Hematopoietic multipotent progenitor cell treated with erythropoietin and hydrocortisone succinate and interleukin-3 and kit ligand, for 4 days (in vitro differentiated cells): Measurements from ENCODE around the gene SLAIN2.

Experiments
- DNase-seq: peaks from one replicate; pipeline ENCODE4 v3.0.0-alpha.2; 2015

Gene SLAIN2

GRCh38 chr4:48334900-48335384 is 6.4 kb upstream of the SLAIN2 start:
- DNase-seq, result no peak

GRCh38 chr4:48336146-48336870 is 5.0 kb upstream of the SLAIN2 start:
- DNase-seq, result no peak

GRCh38 chr4:48337731-48338130 is 3.6 kb upstream of the SLAIN2 start:
- DNase-seq, result no peak

- no peak for DNase-seq
These were observed 1.7 kb upstream of the SLAIN2 start for GRCh38 chr4:48339642-48340041.

- DNase-seq, result peak; percentile 73
These were observed 909 bp upstream of the SLAIN2 start for GRCh38 chr4:48340276-48340964.

- peak; percentile 79 for DNase-seq
These were observed 662 bp downstream of the SLAIN2 start for GRCh38 chr4:48341776-48342605.

GRCh38 chr4:48342606-48342880 is 1.2 kb downstream of the SLAIN2 start:
- DNase-seq, result peak; percentile 57

- peak; percentile 34 for DNase-seq
These were observed 1.7 kb downstream of the SLAIN2 start for GRCh38 chr4:48343035-48343434.

GRCh38 chr4:48343551-48343950 is 2.2 kb downstream of the SLAIN2 start:
- DNase-seq, result no peak

GRCh38 chr4:48345542-48345941 is 4.2 kb downstream of the SLAIN2 start:
- DNase-seq, result no peak

GRCh38 chr4:48346594-48346993 is 5.3 kb downstream of the SLAIN2 start:
- no peak for DNase-seq

GRCh38 chr4:48347282-48347921 is 6.1 kb downstream of the SLAIN2 start:
- DNase-seq, result no peak

GRCh38 chr4:48350871-48351270 is 9.5 kb downstream of the SLAIN2 start:
- no peak for DNase-seq

- DNase-seq, result no peak
These were observed 11.5 kb downstream of the SLAIN2 start for GRCh38 chr4:48352793-48353192.

GRCh38 chr4:48356355-48356754 is 15.0 kb downstream of the SLAIN2 start:
- no peak for DNase-seq

- no peak for DNase-seq
These were observed 19.1 kb downstream of the SLAIN2 start for GRCh38 chr4:48360285-48361011.

GRCh38 chr4:48361012-48361400 is 19.7 kb downstream of the SLAIN2 start:
- DNase-seq, result no peak

- no peak for DNase-seq
These were observed 25.3 kb downstream of the SLAIN2 start for GRCh38 chr4:48366611-48367010.

GRCh38 chr4:48367016-48367415 is 25.7 kb downstream of the SLAIN2 start:
- no peak for DNase-seq

- no peak for DNase-seq
These were observed 27.1 kb downstream of the SLAIN2 start for GRCh38 chr4:48368389-48368788.

- DNase-seq, result no peak
These were observed 27.9 kb downstream of the SLAIN2 start for GRCh38 chr4:48369248-48369647.

GRCh38 chr4:48369771-48370170 is 28.4 kb downstream of the SLAIN2 start:
- DNase-seq, result no peak
